ENCODE results near the gene PHAF1. TPM values are rescaled to one million over a fixed set of nuclear protein-coding genes. Genes with fewer than 3 reads are reported as not detected.
A peak's percentile ranks its signal among the peaks of the same experiment; 100 is the strongest.

The PHAF1 gene
- total and polyA plus RNA-seq, 9 of the 15 experiments (the other 6 are each of a cell fraction or from before 2014, with no cell fraction given), result 5.1 to 25.4 (median 13.8) TPM

DNA sequence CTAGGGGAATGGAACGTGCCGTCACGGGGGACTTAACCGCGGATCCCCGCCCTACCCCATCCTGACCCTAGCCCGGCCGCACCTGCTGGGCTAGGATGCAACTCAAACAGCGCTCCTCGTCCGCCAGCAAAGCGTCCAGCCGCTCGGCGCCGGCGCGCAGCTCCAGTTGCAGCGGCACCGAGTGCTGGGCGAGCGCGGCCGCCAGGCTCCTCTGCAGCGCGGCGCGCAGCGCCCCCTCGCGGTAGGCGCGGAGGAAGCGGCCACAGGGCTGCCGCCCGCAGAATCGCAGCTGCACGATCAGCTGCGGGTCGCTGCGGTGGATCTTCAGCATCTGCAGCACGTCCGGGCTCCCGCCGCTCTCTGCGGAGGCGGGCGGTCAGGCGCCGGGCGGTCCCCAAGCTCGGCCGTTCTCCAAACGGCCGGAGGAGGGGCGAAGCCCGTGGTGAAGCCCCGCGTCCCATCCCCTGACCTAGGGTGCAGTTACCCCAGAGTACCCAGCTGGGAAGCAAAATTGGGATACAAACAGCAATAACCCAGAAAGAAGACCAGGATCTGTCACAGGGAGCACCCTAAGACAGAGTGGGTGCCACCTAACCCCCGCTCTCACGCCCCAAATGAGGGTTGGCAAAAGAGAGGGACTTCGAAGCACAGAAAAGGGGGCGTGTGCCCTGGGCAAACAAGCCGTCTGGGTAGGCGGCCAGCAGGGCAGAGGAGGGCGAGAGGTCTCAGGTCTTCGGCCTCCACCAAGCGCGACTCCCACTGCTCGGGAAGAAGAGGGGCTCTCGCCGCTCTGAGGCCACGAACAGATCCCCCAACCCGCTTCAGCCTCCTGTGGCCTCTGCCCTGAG, 45.8 kb downstream of the PHAF1 start (continued):
- TF ChIP-seq, protein P1, sequence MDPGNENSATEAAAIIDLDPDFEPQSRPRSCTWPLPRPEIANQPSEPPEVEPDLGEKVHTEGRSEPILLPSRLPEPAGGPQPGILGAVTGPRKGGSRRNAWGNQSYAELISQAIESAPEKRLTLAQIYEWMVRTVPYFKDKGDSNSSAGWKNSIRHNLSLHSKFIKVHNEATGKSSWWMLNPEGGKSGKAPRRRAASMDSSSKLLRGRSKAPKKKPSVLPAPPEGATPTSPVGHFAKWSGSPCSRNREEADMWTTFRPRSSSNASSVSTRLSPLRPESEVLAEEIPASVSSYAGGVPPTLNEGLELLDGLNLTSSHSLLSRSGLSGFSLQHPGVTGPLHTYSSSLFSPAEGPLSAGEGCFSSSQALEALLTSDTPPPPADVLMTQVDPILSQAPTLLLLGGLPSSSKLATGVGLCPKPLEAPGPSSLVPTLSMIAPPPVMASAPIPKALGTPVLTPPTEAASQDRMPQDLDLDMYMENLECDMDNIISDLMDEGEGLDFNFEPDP (CRISPR knock-in tag; IDR thresholded peaks at IDR 0.05), result no peak
- TF ChIP-seq HMGN3 (IDR thresholded peaks at IDR 0.05; ENCODE audit: borderline replicate concordance, extremely low read depth, insufficient read length, low read depth, low read length) (peak; percentile 81), COPS2 (conservative IDR thresholded peaks at IDR 0.05) (no peak), PHF21A (IDR thresholded peaks at IDR 0.05; ENCODE audit: borderline replicate concordance, low read depth) (no peak), MTA2 (IDR thresholded peaks at IDR 0.05; ENCODE audit: low read depth) (no peak), ZBED1 (IDR thresholded peaks at IDR 0.05) (no peak), CREBBP (IDR thresholded peaks at IDR 0.05; ENCODE audit: low read depth, low read length) (no peak), ARHGAP35 (IDR thresholded peaks at IDR 0.05; ENCODE audit: partially characterized antibody) (no peak), ZNF561 (CRISPR knock-in tag; conservative IDR thresholded peaks at IDR 0.05) (no peak), PML (IDR thresholded peaks at IDR 0.05; ENCODE audit: low read length) (no peak), KHSRP (IDR thresholded peaks at IDR 0.05) (no peak), CBX8 (IDR thresholded peaks at IDR 0.05; ENCODE audit: borderline replicate concordance, extremely low read depth, low read depth, low read length, poor library complexity, severe bottlenecking) (no peak)
- TF ChIP-seq, protein P2, sequence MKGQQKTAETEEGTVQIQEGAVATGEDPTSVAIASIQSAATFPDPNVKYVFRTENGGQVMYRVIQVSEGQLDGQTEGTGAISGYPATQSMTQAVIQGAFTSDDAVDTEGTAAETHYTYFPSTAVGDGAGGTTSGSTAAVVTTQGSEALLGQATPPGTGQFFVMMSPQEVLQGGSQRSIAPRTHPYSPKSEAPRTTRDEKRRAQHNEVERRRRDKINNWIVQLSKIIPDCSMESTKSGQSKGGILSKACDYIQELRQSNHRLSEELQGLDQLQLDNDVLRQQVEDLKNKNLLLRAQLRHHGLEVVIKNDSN (CRISPR knock-in tag; IDR thresholded peaks at IDR 0.05), result 0 out of 2 replicates have a peak, but pooled peaks have one; percentile 15
- TF ChIP-seq, protein P3, sequence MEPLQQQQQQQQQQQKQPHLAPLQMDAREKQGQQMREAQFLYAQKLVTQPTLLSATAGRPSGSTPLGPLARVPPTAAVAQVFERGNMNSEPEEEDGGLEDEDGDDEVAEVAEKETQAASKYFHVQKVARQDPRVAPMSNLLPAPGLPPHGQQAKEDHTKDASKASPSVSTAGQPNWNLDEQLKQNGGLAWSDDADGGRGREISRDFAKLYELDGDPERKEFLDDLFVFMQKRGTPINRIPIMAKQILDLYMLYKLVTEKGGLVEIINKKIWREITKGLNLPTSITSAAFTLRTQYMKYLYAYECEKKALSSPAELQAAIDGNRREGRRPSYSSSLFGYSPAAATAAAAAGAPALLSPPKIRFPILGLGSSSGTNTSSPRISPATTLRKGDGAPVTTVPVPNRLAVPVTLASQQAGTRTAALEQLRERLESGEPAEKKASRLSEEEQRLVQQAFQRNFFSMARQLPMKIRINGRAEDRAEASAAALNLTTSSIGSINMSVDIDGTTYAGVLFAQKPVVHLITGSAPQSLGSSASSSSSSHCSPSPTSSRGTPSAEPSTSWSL (CRISPR knock-in tag; IDR thresholded peaks at IDR 0.05; ENCODE audit: borderline replicate concordance), result no peak
- TF ChIP-seq, protein P4, sequence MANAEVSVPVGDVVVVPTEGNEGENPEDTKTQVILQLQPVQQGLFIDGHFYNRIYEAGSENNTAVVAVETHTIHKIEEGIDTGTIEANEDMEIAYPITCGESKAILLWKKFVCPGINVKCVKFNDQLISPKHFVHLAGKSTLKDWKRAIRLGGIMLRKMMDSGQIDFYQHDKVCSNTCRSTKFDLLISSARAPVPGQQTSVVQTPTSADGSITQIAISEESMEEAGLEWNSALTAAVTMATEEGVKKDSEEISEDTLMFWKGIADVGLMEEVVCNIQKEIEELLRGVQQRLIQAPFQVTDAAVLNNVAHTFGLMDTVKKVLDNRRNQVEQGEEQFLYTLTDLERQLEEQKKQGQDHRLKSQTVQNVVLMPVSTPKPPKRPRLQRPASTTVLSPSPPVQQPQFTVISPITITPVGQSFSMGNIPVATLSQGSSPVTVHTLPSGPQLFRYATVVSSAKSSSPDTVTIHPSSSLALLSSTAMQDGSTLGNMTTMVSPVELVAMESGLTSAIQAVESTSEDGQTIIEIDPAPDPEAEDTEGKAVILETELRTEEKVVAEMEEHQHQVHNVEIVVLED (CRISPR knock-in tag; IDR thresholded peaks at IDR 0.05), result no peak
- TF ChIP-seq, protein P5, sequence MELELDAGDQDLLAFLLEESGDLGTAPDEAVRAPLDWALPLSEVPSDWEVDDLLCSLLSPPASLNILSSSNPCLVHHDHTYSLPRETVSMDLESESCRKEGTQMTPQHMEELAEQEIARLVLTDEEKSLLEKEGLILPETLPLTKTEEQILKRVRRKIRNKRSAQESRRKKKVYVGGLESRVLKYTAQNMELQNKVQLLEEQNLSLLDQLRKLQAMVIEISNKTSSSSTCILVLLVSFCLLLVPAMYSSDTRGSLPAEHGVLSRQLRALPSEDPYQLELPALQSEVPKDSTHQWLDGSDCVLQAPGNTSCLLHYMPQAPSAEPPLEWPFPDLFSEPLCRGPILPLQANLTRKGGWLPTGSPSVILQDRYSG (tag; conservative IDR thresholded peaks at IDR 0.05; ENCODE audit: low read depth), result no peak
- TF ChIP-seq, protein P6, sequence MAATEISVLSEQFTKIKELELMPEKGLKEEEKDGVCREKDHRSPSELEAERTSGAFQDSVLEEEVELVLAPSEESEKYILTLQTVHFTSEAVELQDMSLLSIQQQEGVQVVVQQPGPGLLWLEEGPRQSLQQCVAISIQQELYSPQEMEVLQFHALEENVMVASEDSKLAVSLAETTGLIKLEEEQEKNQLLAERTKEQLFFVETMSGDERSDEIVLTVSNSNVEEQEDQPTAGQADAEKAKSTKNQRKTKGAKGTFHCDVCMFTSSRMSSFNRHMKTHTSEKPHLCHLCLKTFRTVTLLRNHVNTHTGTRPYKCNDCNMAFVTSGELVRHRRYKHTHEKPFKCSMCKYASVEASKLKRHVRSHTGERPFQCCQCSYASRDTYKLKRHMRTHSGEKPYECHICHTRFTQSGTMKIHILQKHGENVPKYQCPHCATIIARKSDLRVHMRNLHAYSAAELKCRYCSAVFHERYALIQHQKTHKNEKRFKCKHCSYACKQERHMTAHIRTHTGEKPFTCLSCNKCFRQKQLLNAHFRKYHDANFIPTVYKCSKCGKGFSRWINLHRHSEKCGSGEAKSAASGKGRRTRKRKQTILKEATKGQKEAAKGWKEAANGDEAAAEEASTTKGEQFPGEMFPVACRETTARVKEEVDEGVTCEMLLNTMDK (IDR thresholded peaks at IDR 0.05; ENCODE audit: borderline replicate concordance, insufficient read depth, low read depth, low read length, poor library complexity, severe bottlenecking), result peak; percentile 80

Measured in K562 (cell line).